Upper lobe of right lung (tissue), 1 donor: ENCODE results near the gene AOC2. TPM values are rescaled to one million over a fixed set of nuclear protein-coding genes. Genes with fewer than 3 reads are reported as not detected.

Experiments
- ATAC-seq: fragments of 200-7000 bp; cut with Tn5 transposase; one replicate; pipeline ENCODE4 v1.9.1; 2020; ENCODE audit warnings: mild to moderate bottlenecking, moderate library complexity
- DNase-seq: peaks from one replicate; pipeline ENCODE4 v3.0.0-alpha.2; 2020
- H3K27ac ChIP-seq: fragments of 200-600 bp; one replicate; pipeline ENCODE4 v1.8.0; 2022
- H3K27me3 ChIP-seq: fragments of 200-600 bp; one replicate; pipeline ENCODE4 v1.8.0; 2022; ENCODE audit warnings: mild to moderate bottlenecking
- H3K36me3 ChIP-seq: fragments of 200-600 bp; one replicate; pipeline ENCODE4 v1.8.0; 2022
- H3K4me1 ChIP-seq: fragments of 200-600 bp; one replicate; pipeline ENCODE4 v1.8.0; 2022
- H3K4me3 ChIP-seq: fragments of 200-600 bp; one replicate; pipeline ENCODE4 v1.8.0; 2022; ENCODE audit warnings: mild to moderate bottlenecking
- H3K9me3 ChIP-seq: fragments of 200-600 bp; one replicate; pipeline ENCODE4 v1.8.0; 2022
- intact Hi-C: fragments of 100-400 bp; cut with DNase I; formaldehyde crosslinking; loops from one replicate; pipeline ENCODE4 v1.11.0; 2022
- total RNA-seq: library from RNA; stranded (reverse); fragmentation: NEBNext Ultra II Directional; extraction: Animal tissue kit (Norgen Biotek cat#: 25700); gene quantifications from one replicate; pipeline ENCODE4 v1.2.1, GENCODE V29; 2021
- TF ChIP-seq, protein P1 (sequence below): fragments of 200-600 bp; IDR thresholded peaks from one replicate; pipeline ENCODE4 v1.8.0; 2022; ENCODE audit warnings: antibody characterized with exemption
- donor health status: DM: no; HTN: yes; CAD: no; lungs with severe emphysema.

Gene AOC2
- total RNA-seq, 1 donor from 2014 or later = 2.0 TPM

DNA sequence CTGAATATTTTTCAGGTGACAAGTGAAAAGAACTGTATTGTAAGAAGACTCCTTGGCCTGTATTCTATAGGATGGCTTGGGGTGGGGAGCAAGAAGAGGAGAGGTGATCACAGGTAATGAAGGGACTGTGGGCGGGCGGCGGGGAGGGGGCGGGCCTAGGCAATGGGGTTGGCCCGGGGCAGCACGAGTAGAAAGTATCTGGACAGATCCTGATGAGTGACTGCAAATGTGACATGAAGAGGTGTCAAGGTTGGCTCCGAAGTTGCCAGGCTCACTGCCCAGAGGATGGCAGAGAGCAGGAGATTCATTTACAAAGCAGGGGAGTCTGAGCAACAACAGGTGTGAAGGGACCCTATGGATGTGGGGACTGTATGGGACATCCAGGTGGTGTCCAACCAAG, 45.4 kb downstream of the AOC2 start:
- no peaks in the 10 kb centered on the region for H3K36me3 ChIP-seq
- ATAC-seq (no peak), DNase-seq (no peak)
- H3K9me3 ChIP-seq = no peaks in the 10 kb centered on the region
- no peaks in the 10 kb centered on the region for H3K27me3 ChIP-seq
- no peak overlapping the region for H3K4me3 ChIP-seq
- H3K4me1 ChIP-seq = peaks cover 44% of the 10 kb centered on the region
- intact Hi-C loops = no loop called here
- TF ChIP-seq, protein P1, sequence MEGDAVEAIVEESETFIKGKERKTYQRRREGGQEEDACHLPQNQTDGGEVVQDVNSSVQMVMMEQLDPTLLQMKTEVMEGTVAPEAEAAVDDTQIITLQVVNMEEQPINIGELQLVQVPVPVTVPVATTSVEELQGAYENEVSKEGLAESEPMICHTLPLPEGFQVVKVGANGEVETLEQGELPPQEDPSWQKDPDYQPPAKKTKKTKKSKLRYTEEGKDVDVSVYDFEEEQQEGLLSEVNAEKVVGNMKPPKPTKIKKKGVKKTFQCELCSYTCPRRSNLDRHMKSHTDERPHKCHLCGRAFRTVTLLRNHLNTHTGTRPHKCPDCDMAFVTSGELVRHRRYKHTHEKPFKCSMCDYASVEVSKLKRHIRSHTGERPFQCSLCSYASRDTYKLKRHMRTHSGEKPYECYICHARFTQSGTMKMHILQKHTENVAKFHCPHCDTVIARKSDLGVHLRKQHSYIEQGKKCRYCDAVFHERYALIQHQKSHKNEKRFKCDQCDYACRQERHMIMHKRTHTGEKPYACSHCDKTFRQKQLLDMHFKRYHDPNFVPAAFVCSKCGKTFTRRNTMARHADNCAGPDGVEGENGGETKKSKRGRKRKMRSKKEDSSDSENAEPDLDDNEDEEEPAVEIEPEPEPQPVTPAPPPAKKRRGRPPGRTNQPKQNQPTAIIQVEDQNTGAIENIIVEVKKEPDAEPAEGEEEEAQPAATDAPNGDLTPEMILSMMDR = no peak
- H3K27ac ChIP-seq = no peak overlapping the region

DNA sequence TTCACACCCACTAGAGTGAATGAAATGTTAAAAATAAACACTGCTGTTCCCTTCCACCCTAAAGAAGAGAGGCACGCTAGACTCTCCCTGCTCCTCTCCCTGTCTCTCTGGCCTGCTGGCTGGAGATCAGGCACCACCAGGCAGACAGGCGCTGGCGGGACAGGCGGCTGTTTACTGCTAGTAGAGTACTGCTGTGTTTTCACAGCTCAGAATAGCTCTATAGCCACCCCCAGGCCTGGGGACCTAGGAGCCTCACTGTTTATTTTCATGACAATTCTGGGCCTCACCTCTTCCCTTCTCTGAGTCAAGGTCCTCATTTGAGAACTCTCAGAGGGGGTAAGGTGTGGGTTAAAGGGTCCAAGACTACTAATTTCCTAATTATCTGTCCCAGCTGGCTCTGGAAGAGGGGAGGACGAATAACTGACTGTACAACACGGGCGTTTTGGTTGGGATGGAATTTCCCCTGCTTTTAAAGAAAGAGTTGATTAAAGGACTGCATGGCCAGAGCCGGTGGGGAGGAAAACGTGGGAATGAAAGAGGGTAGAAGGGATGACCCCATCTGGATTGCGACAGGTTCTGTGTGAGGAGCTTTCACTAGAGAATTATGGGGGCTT, 47.3 kb downstream of the AOC2 start:
- peaks cover 49% of the 10 kb centered on the region for H3K4me1 ChIP-seq

DNA sequence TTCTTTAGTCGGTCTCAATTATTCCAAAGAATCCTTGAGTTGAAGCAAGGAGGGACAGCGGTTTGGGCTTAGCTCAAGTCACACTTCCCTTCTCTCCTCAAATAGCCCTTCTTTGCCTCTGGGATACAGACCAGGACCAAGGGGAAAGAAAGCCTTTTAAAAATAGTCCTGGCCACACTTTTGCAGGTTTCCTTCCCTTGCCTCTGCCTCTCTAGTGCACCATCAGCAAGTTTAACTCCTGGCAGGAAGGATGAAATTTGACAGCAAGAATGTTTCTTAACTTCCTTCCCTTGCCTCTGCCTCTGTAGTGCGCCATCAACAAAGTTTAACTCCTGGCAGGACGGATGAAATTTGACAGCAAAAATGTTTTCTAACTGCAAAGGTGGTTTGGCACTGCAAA, 49.0 kb downstream of the AOC2 start:
- peaks cover 46% of the 10 kb centered on the region for H3K4me1 ChIP-seq
- peak overlapping the region; percentile 49 for H3K27ac ChIP-seq
- no peaks in the 10 kb centered on the region for H3K36me3 ChIP-seq
- H3K27me3 ChIP-seq = no peaks in the 10 kb centered on the region
- TF ChIP-seq, protein P1 = no peak
- no peak for ATAC-seq
- H3K4me3 ChIP-seq = no peak overlapping the region
- H3K9me3 ChIP-seq = no peaks in the 10 kb centered on the region
- DNase-seq = no peak
- intact Hi-C loops = no loop called here

More for the DNA sequence above, 47.3 kb downstream of the AOC2 start:
- Histone ChIP-seq H3K9me3 (no peaks in the 10 kb centered on the region), H3K4me3 (no peak overlapping the region), H3K27ac (peak overlapping the region; percentile 66), H3K27me3 (no peaks in the 10 kb centered on the region), H3K36me3 (no peaks in the 10 kb centered on the region)
- DNase-seq (no peak), ATAC-seq (peak; percentile 55)
- TF ChIP-seq, protein P1 = no peak
- intact Hi-C loops = no loop called here

DNA sequence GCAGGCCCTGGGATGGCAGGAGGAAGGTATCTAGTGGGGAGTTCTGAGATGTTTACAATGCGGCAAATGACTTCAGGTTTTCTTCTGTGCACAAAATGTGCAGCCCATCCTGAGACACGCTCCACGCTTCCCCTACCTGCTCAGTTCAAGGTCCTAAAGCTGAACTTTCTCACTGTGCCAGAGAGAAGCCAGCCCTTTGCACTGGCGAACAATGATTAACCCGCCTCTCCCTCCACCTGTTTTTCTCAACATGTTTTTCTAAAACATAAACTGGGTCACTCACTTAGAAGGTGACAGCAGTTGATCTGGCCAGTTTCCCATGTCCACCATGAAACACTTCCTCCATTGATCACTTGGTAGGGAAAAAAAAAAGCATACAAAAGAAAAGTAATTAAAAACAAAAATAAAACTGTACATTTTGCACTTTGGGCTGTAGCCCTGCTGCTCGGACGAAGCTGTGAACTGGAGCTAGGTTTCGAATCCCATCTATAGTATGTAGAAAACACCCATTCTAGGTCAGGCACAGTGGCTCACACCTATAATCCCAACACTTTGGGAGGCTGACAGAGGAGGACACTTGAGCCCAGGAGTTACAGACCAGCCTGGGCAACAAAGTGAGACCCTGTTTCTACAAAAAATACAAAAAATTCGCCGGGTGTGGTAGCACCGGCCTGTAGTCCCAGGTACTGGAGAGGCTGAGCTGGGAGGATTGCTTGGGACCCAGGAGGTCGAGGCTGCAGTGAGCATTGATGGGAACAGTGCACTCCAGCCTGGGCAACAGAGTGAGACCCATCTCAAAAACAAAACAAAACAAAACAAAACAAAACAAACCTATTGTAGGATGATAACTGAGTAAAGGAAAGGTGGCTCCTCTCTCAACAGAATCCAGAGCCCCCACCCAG, 50.2 kb downstream of the AOC2 start:
- TF ChIP-seq, protein P1 = no peak
- Histone ChIP-seq H3K9me3 (no peaks in the 10 kb centered on the region), H3K36me3 (no peaks in the 10 kb centered on the region), H3K4me1 (peaks cover 46% of the 10 kb centered on the region), H3K4me3 (no peak overlapping the region), H3K27ac (peak overlapping the region; percentile 19), H3K27me3 (no peaks in the 10 kb centered on the region)
- ATAC-seq (peak; percentile 42), DNase-seq (no peak)
- intact Hi-C loops = no loop called here

DNA sequence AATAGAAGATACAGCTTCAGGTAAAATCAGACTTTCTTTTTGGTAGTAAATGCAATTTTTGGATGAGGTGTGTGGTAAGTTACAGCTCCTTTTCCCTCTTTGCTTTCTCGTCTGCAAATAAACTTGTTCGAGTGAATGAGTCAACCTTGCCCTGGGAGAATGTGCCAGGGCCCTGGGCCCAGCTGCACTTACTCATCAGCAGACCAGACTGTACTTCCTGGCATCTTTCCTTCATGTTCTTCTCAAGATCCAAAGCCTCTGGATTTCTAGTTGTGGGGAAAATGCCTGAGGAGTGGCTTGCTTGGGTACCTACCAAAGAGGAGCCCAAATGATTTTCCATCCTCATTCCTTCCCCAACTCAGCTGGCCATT, 50.8 kb downstream of the AOC2 start:
- TF ChIP-seq, protein P1 = no peak
- no peaks in the 10 kb centered on the region for H3K9me3 ChIP-seq
- H3K36me3 ChIP-seq = no peaks in the 10 kb centered on the region
- peak; percentile 79 for ATAC-seq
- intact Hi-C loops = no loop called here
- peak; percentile 78 for DNase-seq
- no peak overlapping the region for H3K4me3 ChIP-seq
- H3K27me3 ChIP-seq = no peaks in the 10 kb centered on the region
- peak overlapping the region; percentile 19 for H3K27ac ChIP-seq
- H3K4me1 ChIP-seq = peaks cover 46% of the 10 kb centered on the region
